GM18517 (cell line): Measurements from ENCODE around the gene TUBGCP3.
A peak's percentile ranks its signal among the peaks of the same experiment; 100 is the strongest.

Experiments used
- ATAC-seq: cut with Tn5 transposase; IDR thresholded peaks from one replicate; pipeline ENCODE4 v1.9.1; 2021; ENCODE audit warnings: mild to moderate bottlenecking, moderate library complexity; ENCODE audit not compliant: unreplicated experiment

Gene TUBGCP3

GRCh38 chr13:112617754-112618375, 29.9 kb upstream of the TUBGCP3 start:
- no peak for ATAC-seq

- ATAC-seq, result no peak
Measured at GRCh38 chr13:112616586-112617362, 28.8 kb upstream of the TUBGCP3 start.

DNA sequence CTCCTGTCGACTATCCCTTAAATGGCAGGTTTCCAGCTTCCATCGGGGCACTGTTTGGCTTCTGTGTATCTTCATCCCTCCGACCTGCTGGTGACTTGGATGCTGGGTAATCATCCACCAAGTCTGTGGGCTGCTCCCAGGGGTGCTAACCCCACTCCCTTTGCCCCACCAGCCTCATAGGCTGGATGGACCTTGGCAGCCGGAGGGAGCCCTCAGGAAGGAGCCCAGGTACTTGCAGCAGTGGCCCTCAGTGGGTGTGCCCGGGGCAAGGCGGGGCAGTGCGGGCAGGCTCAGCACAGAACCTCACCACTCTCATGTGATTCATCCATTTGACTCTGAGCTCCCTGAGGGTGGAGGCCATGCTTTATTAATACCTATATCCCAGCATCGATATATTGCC, 27.4 kb upstream of the TUBGCP3 start:
- ATAC-seq, result no peak

- no peak for ATAC-seq
Measured at GRCh38 chr13:112614835-112615234, 26.9 kb upstream of the TUBGCP3 start.

GRCh38 chr13:112608212-112608611, 20.3 kb upstream of the TUBGCP3 start:
- ATAC-seq, result no peak

DNA sequence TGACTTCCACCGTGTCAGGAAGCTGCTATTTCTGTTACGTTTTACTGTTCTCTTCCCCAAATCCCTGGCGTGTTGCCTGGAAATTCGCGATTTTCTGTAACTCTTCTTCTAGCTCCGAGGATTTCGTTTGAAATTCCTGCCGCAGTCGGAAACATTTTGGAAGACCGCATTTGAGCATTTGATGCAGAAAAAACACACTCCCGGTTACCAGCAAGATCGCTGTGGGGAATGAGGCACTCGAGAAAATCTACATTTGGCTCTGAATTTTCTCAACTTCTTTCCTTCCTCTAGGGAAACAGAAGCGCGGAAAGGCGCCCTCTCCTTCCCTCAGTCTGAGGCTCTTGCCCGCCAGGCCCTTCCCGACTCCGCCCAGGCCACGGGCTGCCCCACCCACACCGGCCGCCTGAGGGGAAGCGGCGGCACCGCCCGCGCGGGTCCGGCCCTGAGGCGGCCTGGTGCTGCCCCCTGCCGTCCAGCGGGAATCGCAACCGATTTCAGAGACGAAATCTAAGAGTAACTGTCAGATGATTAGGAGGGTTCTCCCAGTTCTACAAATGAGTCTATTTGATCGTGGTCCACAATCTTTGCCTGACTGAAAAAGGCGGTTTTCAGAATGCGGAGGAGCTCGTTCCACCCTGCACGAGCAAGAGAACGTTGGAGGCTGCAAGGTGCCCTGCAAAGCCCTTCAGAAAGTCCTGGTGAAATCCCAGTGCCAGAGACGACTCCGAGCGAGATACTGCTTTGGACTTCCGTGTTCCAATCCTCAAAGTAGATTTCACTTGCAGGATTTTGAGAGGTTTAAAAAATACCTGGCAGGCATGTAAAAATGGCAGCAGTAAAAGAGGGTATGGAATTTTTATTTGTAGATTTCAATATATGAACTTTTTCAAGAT, 18.4 kb upstream of the TUBGCP3 start:
- peak; percentile 92 for ATAC-seq

- ATAC-seq, result no peak
Measured at GRCh38 chr13:112605531-112605990, 17.6 kb upstream of the TUBGCP3 start.

DNA sequence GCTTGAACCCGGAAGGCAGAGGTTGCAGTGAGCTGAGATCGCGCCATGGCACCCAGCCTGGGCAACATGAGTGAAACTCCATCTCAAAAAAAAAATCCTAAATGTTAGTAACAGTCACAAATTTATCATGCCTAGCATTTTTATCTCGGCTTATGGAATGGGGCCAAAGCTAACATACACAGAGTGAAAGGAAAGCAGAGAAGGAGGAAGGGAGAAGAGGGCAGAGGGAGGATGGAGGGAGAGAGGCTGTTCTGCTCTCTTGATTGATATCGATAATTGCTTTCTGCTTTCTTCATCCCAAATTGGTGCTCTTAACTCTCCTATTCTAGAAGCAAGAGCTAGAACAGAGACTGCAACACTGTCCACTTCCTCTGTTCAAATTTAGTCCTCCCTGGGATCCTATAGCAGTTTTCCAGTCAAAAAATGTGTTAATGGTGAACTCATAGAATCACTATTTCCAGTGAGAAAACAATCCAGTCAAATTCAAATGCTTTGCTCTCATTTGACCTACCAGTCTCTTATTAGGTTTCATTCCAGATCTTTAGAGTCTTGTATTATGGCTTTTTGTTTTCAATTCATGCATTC, 15.8 kb upstream of the TUBGCP3 start:
- no peak for ATAC-seq

DNA sequence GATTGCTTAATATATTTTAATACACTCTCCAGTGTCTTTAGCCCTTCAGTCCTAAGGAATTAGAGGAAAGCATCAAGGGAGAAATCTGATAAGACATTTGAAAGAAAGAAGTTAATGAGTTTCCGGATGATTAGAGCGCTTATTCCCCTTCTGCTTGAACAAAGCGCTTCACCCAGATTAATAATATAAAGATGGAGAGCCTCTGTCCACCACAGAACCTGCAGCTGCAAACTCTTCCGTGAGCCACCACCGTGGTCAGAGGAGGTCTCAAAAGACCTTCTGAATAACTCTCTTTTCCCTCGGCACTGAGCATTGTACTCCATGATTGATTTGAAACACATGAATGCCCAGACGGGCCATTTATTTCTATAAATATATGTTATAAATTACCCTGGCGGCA, 14.2 kb upstream of the TUBGCP3 start:
- no peak for ATAC-seq

GRCh38 chr13:112601371-112601770, 13.4 kb upstream of the TUBGCP3 start:
- no peak for ATAC-seq

GRCh38 chr13:112596235-112596634, 8.3 kb upstream of the TUBGCP3 start:
- no peak for ATAC-seq

DNA sequence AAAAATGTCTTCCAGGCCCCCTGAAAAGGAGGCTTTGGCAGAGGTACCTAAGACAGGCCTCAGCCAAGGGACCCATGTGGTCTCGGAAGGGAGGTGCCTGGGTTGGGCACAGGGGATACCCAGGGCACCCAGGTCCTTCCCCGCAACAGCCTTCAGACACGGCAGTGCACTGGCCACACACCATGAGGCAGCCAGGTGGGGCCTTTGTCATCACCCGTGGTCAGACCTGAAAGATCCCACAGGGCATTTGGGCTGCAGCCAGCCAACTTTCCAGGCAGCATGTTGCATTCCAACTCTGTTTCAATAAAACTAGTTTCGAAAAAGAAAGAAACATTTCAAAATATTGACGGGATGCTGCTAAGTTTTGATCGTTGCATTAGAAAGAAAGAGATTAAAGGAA, 4.7 kb upstream of the TUBGCP3 start:
- ATAC-seq, result no peak

- ATAC-seq, result no peak
Measured at GRCh38 chr13:112592181-112592580, 4.2 kb upstream of the TUBGCP3 start.

DNA sequence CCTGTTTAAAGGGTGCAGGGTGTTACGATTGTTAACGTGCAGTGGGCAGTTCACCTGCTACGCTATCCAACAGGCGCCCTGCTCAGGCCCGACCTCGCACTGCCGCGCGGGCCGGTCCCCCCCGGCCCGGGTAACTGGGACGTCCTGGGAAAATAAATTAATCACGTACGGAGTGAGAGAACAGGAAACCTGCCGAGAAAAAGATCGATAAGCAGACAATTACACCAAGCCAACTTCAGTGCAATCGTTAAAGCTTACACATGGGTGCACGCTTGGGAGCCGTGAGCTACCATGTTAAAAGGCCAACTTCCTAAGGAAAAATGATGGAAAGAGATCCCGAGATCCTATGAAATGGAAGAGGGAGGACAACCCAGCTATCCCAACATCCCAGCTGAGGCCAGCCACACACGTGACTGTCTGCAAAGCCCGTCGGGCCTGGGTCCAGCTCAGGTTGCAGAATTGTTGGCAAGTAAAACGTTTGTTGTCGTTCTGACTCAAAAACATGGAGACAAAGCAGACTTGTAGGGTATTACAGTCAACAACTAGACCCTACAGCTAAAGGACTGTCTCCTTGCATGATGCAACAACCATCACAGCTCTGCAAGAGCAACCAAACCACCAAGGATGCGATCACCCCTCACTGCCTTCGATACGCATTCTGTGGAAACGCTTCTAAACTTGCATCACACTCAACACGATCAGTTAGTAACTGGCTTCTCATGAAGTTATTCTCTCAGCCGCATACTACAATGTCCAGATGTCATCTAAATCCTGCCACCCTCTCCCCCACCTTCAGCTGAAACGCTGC, 741 bp upstream of the TUBGCP3 start:
- ATAC-seq, result no peak

DNA sequence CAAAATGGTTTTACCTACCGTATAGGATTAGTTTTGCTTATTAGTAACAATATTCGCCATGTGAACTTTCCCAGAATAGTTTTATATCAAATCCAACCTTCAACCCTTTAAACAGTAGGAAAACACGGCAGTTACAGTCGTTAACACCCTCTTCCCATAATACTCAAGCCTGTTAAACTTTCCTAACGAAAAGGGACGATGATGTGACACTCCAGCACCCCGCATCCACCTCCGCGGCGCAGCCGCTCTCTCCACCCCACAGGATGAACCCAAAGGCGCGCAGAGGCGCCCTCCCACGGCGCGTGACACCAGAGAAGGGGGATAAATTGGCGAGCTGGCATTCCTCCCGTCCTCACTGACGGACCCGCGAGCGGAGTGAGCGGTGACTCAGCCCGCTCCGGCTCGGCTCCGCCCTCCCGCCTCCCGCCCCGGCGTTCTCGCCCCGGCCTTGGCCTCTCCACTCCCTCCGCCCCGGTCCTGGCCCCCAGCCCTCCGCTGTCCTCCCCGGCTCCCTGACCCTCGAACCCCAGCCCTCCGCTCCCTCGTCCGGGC, 665 bp downstream of the TUBGCP3 start:
- peak; percentile 37 for ATAC-seq

DNA sequence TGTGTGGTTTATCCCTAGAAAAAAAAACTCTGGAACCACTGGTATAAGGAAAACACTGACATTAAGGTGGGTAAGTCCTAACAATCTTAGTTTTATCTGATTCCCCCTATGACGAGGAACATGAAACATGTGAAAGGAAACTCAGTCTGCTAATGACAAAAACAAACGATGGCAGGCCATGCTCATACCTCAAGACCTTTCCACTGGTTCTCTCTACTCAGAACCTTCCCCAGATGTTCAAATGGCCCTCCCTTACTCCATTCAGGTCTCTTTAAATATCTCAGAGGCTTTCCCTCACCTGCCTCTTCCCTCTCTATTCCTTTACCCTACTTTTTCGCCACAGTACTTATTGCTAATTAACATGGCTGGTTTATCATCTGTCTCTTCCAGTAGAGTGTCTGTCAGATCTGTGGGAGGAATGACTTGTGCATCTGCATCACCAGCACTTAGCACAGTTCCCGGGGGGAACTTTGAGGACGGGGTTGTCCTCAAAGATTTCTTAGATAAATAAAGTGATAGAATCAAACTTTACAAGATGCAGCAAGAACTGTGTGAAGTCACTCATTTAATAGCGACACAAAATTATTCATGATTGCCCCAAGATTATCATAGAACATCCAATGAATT, 1.5 kb downstream of the TUBGCP3 start:
- ATAC-seq, result no peak

- ATAC-seq, result no peak
Measured at GRCh38 chr13:112583592-112584277, 4.2 kb downstream of the TUBGCP3 start.

GRCh38 chr13:112582263-112582662, 5.7 kb downstream of the TUBGCP3 start:
- no peak for ATAC-seq

GRCh38 chr13:112580912-112581311, 7.0 kb downstream of the TUBGCP3 start:
- ATAC-seq, result no peak
